B cell (primary cell): Measurements from ENCODE around the gene CHD5. TPM values are rescaled to one million over a fixed set of nuclear protein-coding genes. Genes with fewer than 3 reads are reported as not detected.

Experiments used
- ATAC-seq: fragments of 200-7000 bp; cut with Tn5 transposase; one replicate; pipeline ENCODE4 v1.10.0; 2021; ENCODE audit warnings: low read depth, mild to moderate bottlenecking, moderate number of reproducible peaks, moderate library complexity
- CTCF ChIA-PET: fragments of 350-600 bp; sonication (Branson Sonifier 250); formaldehyde crosslinking; loops from one replicate; lab custom pipeline; 2021; ENCODE audit warnings: antibody characterized with exemption, inconsistent platforms; lab: Charles Lee
- POLR2A ChIA-PET: fragments of 350-600 bp; sonication (Branson Sonifier 250); formaldehyde crosslinking; loops from one replicate; lab custom pipeline; 2021; ENCODE audit warnings: antibody characterized with exemption; lab: Charles Lee
- DNase-seq: peaks from one replicate; pipeline ENCODE4 v3.0.0; 2013
- H2AFZ ChIP-seq: 2 replicates; pipeline ENCODE4 v1.6.1; 2012; ENCODE audit warnings: mild to moderate bottlenecking, low read depth, low read length; ENCODE audit not compliant: insufficient read depth, poor library complexity, severe bottlenecking
- H3K27ac ChIP-seq, 2 donors: 1 replicate in 1 of 2; 2 replicates in 1 of 2; pipeline ENCODE4 v1.5.1; 2012 to 2013; ENCODE audit warnings: low read length in 2 of 2, mild to moderate bottlenecking in 2 of 2, moderate library complexity in 1 of 2
- H3K27me3 ChIP-seq, 4 experiments: fragments of 200-600 bp in 1 of 4; sonication (generic) in 1 of 4; replicated peaks in 1 of 4; 1 replicate in 2 of 4; 2 replicates in 2 of 4; pipeline versions ENCODE4 v1.6.1 to v1.7.0; 2013 to 2016; ENCODE audit warnings: low read length in 3 of 4, mild to moderate bottlenecking in 2 of 4, mixed read lengths in 1 of 4, moderate library complexity in 1 of 4; ENCODE audit not compliant: insufficient read depth in 4 of 4, control insufficient read depth in 3 of 4; ENCODE audit errors: control extremely low read depth in 1 of 4
- H3K36me3 ChIP-seq, 2 experiments: replicated peaks in 1 of 2; 1 replicate in 1 of 2; 2 replicates in 1 of 2; pipeline versions ENCODE4 v1.6.1 to v1.7.1; 2013; ENCODE audit warnings: low read length in 1 of 2; ENCODE audit not compliant: insufficient read depth in 2 of 2, control insufficient read depth in 1 of 2; ENCODE audit errors: control extremely low read depth in 1 of 2, extremely low read depth in 1 of 2
- H3K4me1 ChIP-seq, 2 donors: fragments of 200-600 bp in 1 of 2; sonication (generic) in 1 of 2; 1 replicate in 1 of 2; 2 replicates in 1 of 2; pipeline versions ENCODE4 v1.5.1 to v1.6.1; 2013 to 2017; ENCODE audit warnings: low read length in 2 of 2; ENCODE audit not compliant: control insufficient read depth in 2 of 2, insufficient read depth in 2 of 2
- H3K4me2 ChIP-seq: replicated peaks from 2 replicates; pipeline ENCODE3; 2012; ENCODE audit warnings: mild to moderate bottlenecking, low read depth, low read length; ENCODE audit not compliant: poor library complexity, severe bottlenecking
- H3K4me3 ChIP-seq, 5 experiments: fragments of 200-600 bp in 1 of 5; sonication (generic) in 1 of 5; 1 replicate in 3 of 5; 2 replicates in 2 of 5; pipeline versions ENCODE4 v1.5.1 to v1.7.0; 2011 to 2016; ENCODE audit warnings: low read length in 4 of 5, mild to moderate bottlenecking in 4 of 5, low read depth in 2 of 5, control low read depth in 1 of 5, moderate library complexity in 1 of 5; ENCODE audit not compliant: insufficient read depth in 1 of 5; ENCODE audit errors: control extremely low read depth in 1 of 5, extremely low read depth in 1 of 5
- H3K79me2 ChIP-seq: fragments of 200-600 bp; sonication (generic); one replicate; pipeline ENCODE4 v1.6.0; 2016; ENCODE audit warnings: low read length; ENCODE audit not compliant: control insufficient read depth, insufficient read depth
- H3K9ac ChIP-seq: fragments of 200-600 bp; sonication (generic); 2 replicates; pipeline ENCODE4 v1.6.1; 2017; ENCODE audit warnings: mild to moderate bottlenecking, low read length, moderate library complexity
- H3K9me3 ChIP-seq, 3 donors: one replicate each; pipeline versions ENCODE4 v1.6.1 to v1.7.1; 2013; ENCODE audit warnings: low read length in 2 of 3; ENCODE audit not compliant: control insufficient read depth in 2 of 3, insufficient read depth in 1 of 3; ENCODE audit errors: control extremely low read depth in 1 of 3
- H4K20me1 ChIP-seq: 2 replicates; pipeline ENCODE4 v1.6.0; 2012; ENCODE audit warnings: mild to moderate bottlenecking, low read length; ENCODE audit not compliant: insufficient read depth, control insufficient read depth, poor library complexity, severe bottlenecking
- H3K27ac Mint-ChIP-seq: one replicate; pipeline ENCODE4 v1.8.0; 2021; ENCODE audit warnings: mixed read lengths
- H3K27me3 Mint-ChIP-seq: one replicate; pipeline ENCODE4 v1.8.0; 2021; ENCODE audit warnings: mixed read lengths
- H3K4me1 Mint-ChIP-seq: one replicate; pipeline ENCODE4 v1.8.0; 2021; ENCODE audit warnings: mixed read lengths
- H3K4me3 Mint-ChIP-seq: one replicate; pipeline ENCODE4 v1.8.0; 2021; ENCODE audit warnings: mixed read lengths
- H3K9me3 Mint-ChIP-seq: one replicate; pipeline ENCODE4 v1.8.0; 2022; ENCODE audit warnings: mixed read lengths; ENCODE audit not compliant: insufficient read depth
- CTCF ChIP-seq: fragments of 200-600 bp; IDR thresholded peaks from one replicate; pipeline ENCODE4 v1.8.0; 2022; ENCODE audit warnings: antibody characterized with exemption, mild to moderate bottlenecking
- EZH2 ChIP-seq: IDR thresholded peaks from 2 replicates; pipeline ENCODE4 v1.6.1; 2012; ENCODE audit warnings: borderline replicate concordance, low read depth, mild to moderate bottlenecking, moderate library complexity, low read length; ENCODE audit not compliant: insufficient read depth, poor library complexity, severe bottlenecking
- WGBS: methylation state at CpG from one replicate; pipeline ENCODE4 v1.1.5; 2013; ENCODE audit warnings: missing lambda C conversion rate; ENCODE audit not compliant: insufficient coverage; 5-methylcytosine and 5-hydroxymethylcytosine counted together
- intact Hi-C: fragments of 100-400 bp; cut with micrococcal nuclease; formaldehyde crosslinking; loops from one replicate; pipeline ENCODE4 v1.10.0; 2022
- polyA plus RNA-seq: library from polyadenylated mRNA; depleted of rRNA; stranded (reverse); fragments of >200 nt; gene quantifications from 2 replicates; pipeline ENCODE4 v1.2.3, GENCODE V29; 2012
- total RNA-seq, 2 donors: library from RNA; stranded (reverse); fragments of 120-200 nt in 1 of 2; gene quantifications; 1 replicate in 1 of 2; 2 replicates in 1 of 2; pipeline versions ENCODE4 v1.2.3 to v1.2.4, GENCODE V29; 2013 to 2022

The CHD5 gene
- total and polyA plus RNA-seq, 2 donors (not counting 1 experiment from before 2014, with no cell fraction given) = 0.18 to 0.20 TPM

GRCh38 chr1:6075748-6076147 lies 104.4 kb downstream of the CHD5 start:
- Mint-ChIP-seq H3K27ac (no peak overlapping the region), H3K4me1 (no peaks in the 10 kb centered on the region), H3K4me3 (no peak overlapping the region), H3K9me3 (no peaks in the 10 kb centered on the region), H3K27me3 (no peaks in the 10 kb centered on the region)
- POLR2A ChIA-PET = no interaction called here
- no peak for ATAC-seq
- no peaks in the 10 kb centered on the region for H3K4me1 ChIP-seq
- H3K9me3 ChIP-seq = no peaks in the 10 kb centered on the region
- H2AFZ ChIP-seq = no peak overlapping the region
- H3K79me2 ChIP-seq = no peaks in the 10 kb centered on the region
- CTCF ChIA-PET = no interaction called here
- no peak for TF ChIP-seq EZH2
- TF ChIP-seq CTCF = no peak
- H3K27me3 ChIP-seq = no peaks in the 10 kb centered on the region
- 94% methylated on average over 2 of the region's 3 CpGs for WGBS
- no peak overlapping the region for H3K4me3 ChIP-seq
- H3K36me3 ChIP-seq = peaks cover 0 to 47% of the 10 kb centered on the region in 2 experiments
- H3K4me2 ChIP-seq = no peak overlapping the region
- H3K9ac ChIP-seq = no peak overlapping the region
- H3K27ac ChIP-seq = no peak overlapping the region
- intact Hi-C loops = no loop called here
- peaks cover 21% of the 10 kb centered on the region for H4K20me1 ChIP-seq
- DNase-seq = no peak

DNA sequence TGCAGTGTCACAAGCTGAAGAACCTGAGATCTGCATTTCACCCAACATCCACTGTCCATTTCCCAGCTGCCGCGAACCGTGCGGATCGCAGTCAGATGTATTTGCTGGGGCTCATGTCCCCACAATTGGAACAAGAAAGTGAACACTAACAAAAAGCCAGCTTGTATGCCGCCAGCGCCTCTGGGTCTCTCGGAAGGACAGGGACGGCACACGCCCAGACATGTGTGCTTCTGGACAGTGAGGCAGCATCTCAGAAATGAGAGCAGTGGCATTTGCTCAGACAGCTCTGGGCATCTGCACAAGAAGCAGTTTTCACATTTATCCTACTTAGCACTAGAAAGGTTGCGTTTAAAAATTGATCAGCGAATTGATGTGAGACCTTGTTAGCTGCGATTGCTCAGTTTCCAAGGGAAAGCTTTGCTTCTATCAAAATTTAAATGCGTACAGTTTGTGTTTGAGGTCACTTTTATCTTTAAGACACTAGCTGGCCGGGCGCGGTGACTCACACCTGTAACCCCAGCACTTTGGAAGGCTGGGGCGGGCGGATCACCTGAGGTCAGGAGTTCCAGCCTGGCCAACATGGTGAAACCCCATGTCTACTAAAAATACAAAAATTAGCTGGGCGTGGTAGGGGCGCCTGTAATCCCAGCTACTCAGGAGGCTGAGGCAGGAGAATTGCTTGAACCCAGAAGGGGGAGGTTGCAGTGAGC lies 105.8 kb downstream of the CHD5 start:
- H3K9me3 Mint-ChIP-seq = no peaks in the 10 kb centered on the region
- Histone ChIP-seq H3K27me3 (no peaks in the 10 kb centered on the region), H4K20me1 (peaks cover 27% of the 10 kb centered on the region), H3K36me3 (peaks cover 0 to 47% of the 10 kb centered on the region in 2 experiments), H2AFZ (no peak overlapping the region), H3K9ac (no peak overlapping the region), H3K27ac (no peak overlapping the region), H3K4me2 (no peak overlapping the region), H3K4me3 (no peak overlapping the region), H3K79me2 (no peaks in the 10 kb centered on the region), H3K4me1 (no peaks in the 10 kb centered on the region), H3K9me3 (no peaks in the 10 kb centered on the region)
- CTCF ChIA-PET = no interaction called here
- ATAC-seq (no peak), DNase-seq (no peak)
- no peaks in the 10 kb centered on the region for H3K4me1 Mint-ChIP-seq
- no peak for TF ChIP-seq CTCF
- TF ChIP-seq EZH2 = no peak
- H3K4me3 Mint-ChIP-seq = no peak overlapping the region
- WGBS = 98% methylated on average over 16 of the region's 21 CpGs
- H3K27ac Mint-ChIP-seq = no peak overlapping the region
- no peaks in the 10 kb centered on the region for H3K27me3 Mint-ChIP-seq
- POLR2A ChIA-PET = no interaction called here
- intact Hi-C loops = no loop called here
